ENCODE results near the gene SCART1.

DNA sequence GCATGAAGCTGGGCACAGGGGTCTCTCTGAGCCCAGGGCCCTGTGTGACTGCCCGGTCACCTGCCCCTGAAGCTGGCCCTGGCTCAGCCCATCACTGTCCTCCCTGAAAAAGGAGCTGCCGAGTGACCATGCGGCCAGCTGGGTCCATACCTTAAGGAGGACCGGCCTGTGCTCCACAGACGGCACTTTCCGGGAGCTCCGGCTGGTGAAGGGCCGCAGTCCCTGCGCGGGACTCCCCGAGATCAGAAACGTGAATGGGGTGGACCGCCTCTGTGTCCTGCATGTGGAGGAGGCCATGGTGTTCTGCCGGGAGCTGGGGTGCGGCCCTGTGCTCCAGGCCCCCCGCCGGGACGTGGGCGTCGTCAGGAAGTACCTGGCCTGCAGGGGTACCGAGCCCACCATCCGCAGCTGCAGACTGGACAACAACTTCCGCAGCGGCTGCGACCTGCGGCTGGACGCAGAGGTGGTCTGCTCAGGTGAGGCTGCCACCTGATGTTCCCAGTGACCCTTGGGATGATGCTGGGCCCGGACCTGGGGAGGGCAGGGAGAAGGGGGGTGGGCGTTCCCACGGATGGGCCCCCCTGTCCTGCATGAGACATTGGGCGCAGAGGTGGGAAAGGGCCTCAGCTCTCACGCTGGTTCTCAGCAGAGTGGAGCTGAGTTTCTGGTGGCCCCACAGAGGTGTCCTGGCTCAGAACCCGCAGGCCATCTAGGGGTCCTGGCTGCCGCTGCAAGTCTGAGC, 3.5 kb downstream of the SCART1 start:
- TF ChIP-seq, protein P1, sequence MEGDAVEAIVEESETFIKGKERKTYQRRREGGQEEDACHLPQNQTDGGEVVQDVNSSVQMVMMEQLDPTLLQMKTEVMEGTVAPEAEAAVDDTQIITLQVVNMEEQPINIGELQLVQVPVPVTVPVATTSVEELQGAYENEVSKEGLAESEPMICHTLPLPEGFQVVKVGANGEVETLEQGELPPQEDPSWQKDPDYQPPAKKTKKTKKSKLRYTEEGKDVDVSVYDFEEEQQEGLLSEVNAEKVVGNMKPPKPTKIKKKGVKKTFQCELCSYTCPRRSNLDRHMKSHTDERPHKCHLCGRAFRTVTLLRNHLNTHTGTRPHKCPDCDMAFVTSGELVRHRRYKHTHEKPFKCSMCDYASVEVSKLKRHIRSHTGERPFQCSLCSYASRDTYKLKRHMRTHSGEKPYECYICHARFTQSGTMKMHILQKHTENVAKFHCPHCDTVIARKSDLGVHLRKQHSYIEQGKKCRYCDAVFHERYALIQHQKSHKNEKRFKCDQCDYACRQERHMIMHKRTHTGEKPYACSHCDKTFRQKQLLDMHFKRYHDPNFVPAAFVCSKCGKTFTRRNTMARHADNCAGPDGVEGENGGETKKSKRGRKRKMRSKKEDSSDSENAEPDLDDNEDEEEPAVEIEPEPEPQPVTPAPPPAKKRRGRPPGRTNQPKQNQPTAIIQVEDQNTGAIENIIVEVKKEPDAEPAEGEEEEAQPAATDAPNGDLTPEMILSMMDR (IDR thresholded peaks at IDR 0.05): no peak
- TF ChIP-seq POLR2A (IDR thresholded peaks at IDR 0.05): no peak

Data from vagina (tissue), 2 donors.